Activated CD8-positive, alpha-beta memory T cell treated with anti-CD3 and anti-CD28 coated beads, Interleukin-2, amount 50 U/mL, for 48 hours (primary cell): ENCODE data around the gene UGT1A9.

Experiments
- DNase-seq: peaks from one replicate; pipeline ENCODE4 v3.0.0-alpha.2; 2020

The UGT1A9 gene

GRCh38 chr2:233764264-233764663 lies 92.6 kb downstream of the UGT1A9 start:
- DNase-seq: no peak

- DNase-seq: no peak
Measured at GRCh38 chr2:233764761-233765160, 93.1 kb downstream of the UGT1A9 start.

GRCh38 chr2:233766416-233766815 lies 94.7 kb downstream of the UGT1A9 start:
- no peak for DNase-seq

GRCh38 chr2:233768076-233768475 lies 96.4 kb downstream of the UGT1A9 start:
- DNase-seq: no peak

DNA sequence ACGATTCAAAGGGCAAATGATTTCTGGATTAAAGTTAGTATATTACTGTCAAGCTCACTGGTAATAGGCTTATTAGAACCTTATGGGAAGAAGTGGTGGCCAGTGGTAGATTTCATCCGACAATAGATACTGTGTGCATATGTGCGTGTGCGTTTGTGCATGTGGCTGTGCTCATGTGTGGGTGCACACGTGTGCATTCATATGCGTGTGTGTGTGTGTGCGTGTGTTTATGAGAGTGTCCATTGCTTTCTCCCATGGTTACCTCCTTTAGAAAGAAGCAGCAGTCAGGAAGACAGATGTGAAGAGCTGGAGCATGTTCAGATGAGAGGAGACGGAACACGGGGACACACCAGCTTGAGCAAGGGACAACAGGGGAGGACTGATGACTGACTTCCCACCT lies 97.6 kb downstream of the UGT1A9 start:
- no peak for DNase-seq

DNA sequence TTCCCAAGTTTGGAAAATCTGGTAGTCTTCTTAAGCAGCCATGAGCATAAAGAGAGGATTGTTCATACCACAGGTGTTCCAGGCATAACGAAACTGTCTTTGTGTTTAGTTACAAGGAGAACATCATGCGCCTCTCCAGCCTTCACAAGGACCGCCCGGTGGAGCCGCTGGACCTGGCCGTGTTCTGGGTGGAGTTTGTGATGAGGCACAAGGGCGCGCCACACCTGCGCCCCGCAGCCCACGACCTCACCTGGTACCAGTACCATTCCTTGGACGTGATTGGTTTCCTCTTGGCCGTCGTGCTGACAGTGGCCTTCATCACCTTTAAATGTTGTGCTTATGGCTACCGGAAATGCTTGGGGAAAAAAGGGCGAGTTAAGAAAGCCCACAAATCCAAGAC lies 100.5 kb downstream of the UGT1A9 start:
- no peak for DNase-seq

DNA sequence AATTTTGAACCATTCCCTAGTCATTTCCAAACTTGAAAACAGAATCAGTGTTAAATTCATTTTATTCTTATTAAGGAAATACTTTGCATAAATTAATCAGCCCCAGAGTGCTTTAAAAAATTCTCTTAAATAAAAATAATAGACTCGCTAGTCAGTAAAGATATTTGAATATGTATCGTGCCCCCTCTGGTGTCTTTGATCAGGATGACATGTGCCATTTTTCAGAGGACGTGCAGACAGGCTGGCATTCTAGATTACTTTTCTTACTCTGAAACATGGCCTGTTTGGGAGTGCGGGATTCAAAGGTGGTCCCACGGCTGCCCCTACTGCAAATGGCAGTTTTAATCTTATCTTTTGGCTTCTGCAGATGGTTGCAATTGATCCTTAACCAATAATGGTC lies 100.9 kb downstream of the UGT1A9 start:
- DNase-seq: no peak

- DNase-seq: no peak
Measured at GRCh38 chr2:233773854-233774253, 102.2 kb downstream of the UGT1A9 start.

- DNase-seq: no peak
Measured at GRCh38 chr2:233775414-233775813, 103.7 kb downstream of the UGT1A9 start.

- DNase-seq: no peak
Measured at GRCh38 chr2:233778030-233778429, 106.3 kb downstream of the UGT1A9 start, which contains the start of gene MROH2A. Gene MROH2A (plus strand): TSS chr2:233778330. CDS start chr2:233779359, 1,029 bp downstream.

DNA sequence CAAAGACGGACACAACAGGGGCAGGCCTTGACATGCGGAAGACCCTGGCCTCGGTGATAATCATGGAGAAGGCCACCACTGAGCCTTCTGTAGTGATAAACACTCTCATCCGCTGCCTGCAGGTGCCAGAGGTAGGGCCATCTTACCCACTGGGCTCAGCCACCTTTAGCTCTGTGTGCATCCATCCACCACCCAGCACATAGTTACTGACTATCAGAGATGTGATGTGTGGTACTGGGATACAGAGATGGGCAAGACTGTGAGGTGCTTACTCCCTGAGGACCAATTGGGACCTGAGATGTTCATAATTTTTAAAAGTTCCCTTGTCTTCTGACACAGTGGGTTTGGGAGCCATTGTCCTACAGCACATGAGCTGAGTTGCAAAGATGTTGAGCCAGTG lies 108.0 kb downstream of the UGT1A9 start:
- DNase-seq: no peak

GRCh38 chr2:233780771-233781170 lies 109.1 kb downstream of the UGT1A9 start:
- DNase-seq: no peak

- DNase-seq: no peak
Measured at GRCh38 chr2:233789554-233789953, 117.9 kb downstream of the UGT1A9 start.

GRCh38 chr2:233791151-233791882 lies 119.6 kb downstream of the UGT1A9 start:
- no peak for DNase-seq

GRCh38 chr2:233791883-233792329 lies 120.2 kb downstream of the UGT1A9 start:
- no peak for DNase-seq

DNA sequence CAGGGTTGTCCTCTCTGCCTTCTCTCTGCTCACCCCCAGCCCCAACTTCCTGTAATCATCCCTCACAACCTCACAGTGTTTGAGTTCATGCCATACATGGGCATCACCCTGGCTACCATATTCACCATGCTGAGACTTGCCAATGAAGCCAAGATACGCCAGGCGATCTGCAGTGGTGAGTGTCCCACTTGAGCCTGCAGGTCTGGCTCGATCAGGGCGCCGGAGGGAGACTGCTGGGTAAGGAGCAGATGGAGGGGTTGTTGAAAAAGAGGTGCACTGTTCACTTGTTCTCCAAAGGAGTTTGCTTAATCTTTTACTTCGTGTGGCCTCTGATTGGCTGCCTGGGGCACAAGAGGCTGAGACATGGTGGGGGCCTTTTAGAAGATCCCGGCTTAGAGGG lies 121.0 kb downstream of the UGT1A9 start:
- DNase-seq: no peak

GRCh38 chr2:233793465-233794127 lies 121.9 kb downstream of the UGT1A9 start:
- DNase-seq: no peak

DNA sequence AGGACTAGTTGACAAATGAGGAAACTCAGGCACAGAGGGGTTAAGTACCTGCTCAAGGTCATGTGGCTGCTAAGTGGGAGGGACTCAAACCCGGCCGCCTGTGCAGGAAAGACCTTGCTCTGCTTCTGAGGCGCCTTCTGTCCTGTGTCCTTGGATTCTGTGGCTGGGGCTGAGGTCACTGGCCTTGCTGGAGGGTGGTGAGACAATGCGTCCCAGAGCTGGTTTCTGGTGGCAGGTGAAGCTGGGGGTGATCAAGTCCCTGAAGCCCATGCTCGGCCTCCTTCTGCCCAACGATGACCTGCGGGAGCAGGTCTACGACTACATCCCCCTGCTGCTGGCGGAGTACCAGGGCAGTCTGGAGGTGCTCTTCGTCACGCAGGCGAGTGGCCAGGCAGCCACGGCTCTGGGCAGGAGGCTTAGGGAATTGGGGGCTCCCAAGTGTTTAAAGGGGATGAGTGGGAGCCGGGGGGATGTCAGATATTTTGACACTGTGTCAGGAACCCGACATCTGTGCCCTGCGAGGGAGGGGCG lies 122.5 kb downstream of the UGT1A9 start:
- DNase-seq: no peak

DNA sequence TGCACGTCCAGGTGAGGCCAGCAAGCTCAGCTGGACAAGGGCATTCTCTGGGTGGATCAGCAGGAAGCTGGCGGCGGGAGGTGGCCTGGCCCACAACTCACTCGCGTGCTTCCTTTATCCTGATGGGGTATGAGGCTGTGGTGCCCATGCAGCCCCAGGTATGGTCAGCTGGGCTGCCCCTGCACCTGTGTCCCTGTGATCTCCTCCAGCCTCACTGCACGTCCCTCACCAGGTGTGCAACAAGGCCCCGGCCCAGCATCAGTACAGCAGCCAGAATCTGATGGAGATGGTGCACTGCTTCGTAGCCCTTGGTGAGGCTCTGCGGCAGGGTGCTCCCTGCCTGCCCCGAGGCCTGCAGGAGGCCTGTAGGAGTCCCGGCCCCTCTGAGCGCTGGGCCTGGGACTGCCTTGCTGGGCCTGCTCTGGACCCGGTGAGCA lies 124.1 kb downstream of the UGT1A9 start:
- peak; percentile 33 for DNase-seq

GRCh38 chr2:233796254-233796653 lies 124.6 kb downstream of the UGT1A9 start:
- no peak for DNase-seq

- DNase-seq: peak; percentile 20
Measured at GRCh38 chr2:233798335-233799086, 126.8 kb downstream of the UGT1A9 start.

- peak; percentile 34 for DNase-seq
Measured at GRCh38 chr2:233799087-233799665, 127.5 kb downstream of the UGT1A9 start.

GRCh38 chr2:233799716-233800115 lies 128.0 kb downstream of the UGT1A9 start:
- DNase-seq: peak; percentile 10
